ENCODE measurements around the gene TAAR9. TPM values are rescaled to one million over a fixed set of nuclear protein-coding genes. Genes with fewer than 3 reads are reported as not detected.
A peak's percentile ranks its signal among the peaks of the same experiment; 100 is the strongest.
"Not testable (repeated sequence)": the region's sequence is repeated elsewhere in the genome, so short reads cannot be mapped to it uniquely, and the experiment has no call there.

Gene TAAR9
- total RNA-seq, 1 experiment from 2014 or later: not detected

GRCh38 chr6:132526461-132526860 lies 11.6 kb upstream of the TAAR9 start:
- no peaks in the 10 kb centered on the region for H3K27me3 Mint-ChIP-seq (ENCODE audit: insufficient read depth, unreplicated experiment)
- H3K36me3 Mint-ChIP-seq (ENCODE audit: insufficient read depth, unreplicated experiment): no peaks in the 10 kb centered on the region
- no peak for TF ChIP-seq CTCF (IDR thresholded peaks at IDR 0.05; ENCODE audit: insufficient read depth in 1 of 2, low read depth in 1 of 2, low read length in 1 of 2, severe bottlenecking in 1 of 2, unreplicated experiment in 1 of 2)
- intact Hi-C loops (cut with micrococcal nuclease; ENCODE audit: unreplicated experiment): no loop called here
- Histone ChIP-seq H3K27me3 (replicated peaks; ENCODE audit: control insufficient read depth, insufficient read depth, low read length) (no peaks in the 10 kb centered on the region), H3K36me3 (ENCODE audit: control insufficient read depth, insufficient read depth, low read length) (no peaks in the 10 kb centered on the region), H3K9me3 (no peaks in the 10 kb centered on the region), H3K4me3 (ENCODE audit: low read depth, low read length) (no peak overlapping the region), H3K4me1 (no peaks in the 10 kb centered on the region)
- no TSS peak for BruUV-seq (replicated peaks)
- no peak for DNase-seq
- CTCF ChIA-PET: interaction anchor here (0.6 kb wide), 1 partner anchor 189 kb away, joined by 3 read pairs; no protein-coding TSS in a partner anchor
- no peak overlapping the region for H3K4me3 Mint-ChIP-seq (ENCODE audit: unreplicated experiment)
- POLR2A ChIA-PET: no interaction called here
- no peak overlapping the region for H3K27ac Mint-ChIP-seq (ENCODE audit: unreplicated experiment)
- no peaks in the 10 kb centered on the region for H3K4me1 Mint-ChIP-seq (ENCODE audit: low read depth, unreplicated experiment)
- no peaks in the 10 kb centered on the region for H3K9me3 Mint-ChIP-seq (ENCODE audit: unreplicated experiment)

DNA sequence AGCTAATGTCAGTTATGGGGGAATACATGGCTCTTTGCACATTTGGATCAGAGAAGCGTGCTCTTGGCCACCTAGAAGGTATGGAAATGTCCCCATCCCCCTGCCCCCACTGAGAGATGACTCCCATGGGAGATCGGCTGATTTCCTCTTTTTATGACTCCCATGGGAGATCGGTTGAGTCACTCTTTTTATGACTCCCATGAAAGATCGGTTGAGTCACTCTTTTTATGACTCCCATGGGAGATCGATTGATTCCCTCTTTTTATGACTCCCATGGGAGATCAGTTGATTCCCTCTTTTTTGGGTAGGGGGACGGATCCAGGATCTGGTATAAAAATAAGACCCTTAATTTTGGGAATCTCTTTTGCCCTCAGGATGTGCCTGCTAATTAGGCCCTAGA lies 10.3 kb upstream of the TAAR9 start:
- H3K4me3 ChIP-seq (ENCODE audit: low read depth, low read length): no peak overlapping the region
- H3K36me3 Mint-ChIP-seq (ENCODE audit: insufficient read depth, unreplicated experiment): no peaks in the 10 kb centered on the region
- no peaks in the 10 kb centered on the region for H3K27me3 Mint-ChIP-seq (ENCODE audit: insufficient read depth, unreplicated experiment)
- no peak overlapping the region for H3K27ac Mint-ChIP-seq (ENCODE audit: unreplicated experiment)
- intact Hi-C loops (cut with micrococcal nuclease; ENCODE audit: unreplicated experiment): no loop called here
- no peak for DNase-seq
- no peaks in the 10 kb centered on the region for H3K4me1 ChIP-seq
- ChIA-PET POLR2A (no interaction called here), CTCF (no interaction called here)
- no peaks in the 10 kb centered on the region for H3K9me3 Mint-ChIP-seq (ENCODE audit: unreplicated experiment)
- H3K36me3 ChIP-seq (ENCODE audit: control insufficient read depth, insufficient read depth, low read length): no peaks in the 10 kb centered on the region
- no peaks in the 10 kb centered on the region for H3K9me3 ChIP-seq
- no peak for TF ChIP-seq CTCF (IDR thresholded peaks at IDR 0.05; ENCODE audit: insufficient read depth in 1 of 2, low read depth in 1 of 2, low read length in 1 of 2, severe bottlenecking in 1 of 2, unreplicated experiment in 1 of 2)
- no peak overlapping the region for H3K4me3 Mint-ChIP-seq (ENCODE audit: unreplicated experiment)
- no peaks in the 10 kb centered on the region for H3K27me3 ChIP-seq (replicated peaks; ENCODE audit: control insufficient read depth, insufficient read depth, low read length)
- BruUV-seq (replicated peaks): no TSS peak
- no peaks in the 10 kb centered on the region for H3K4me1 Mint-ChIP-seq (ENCODE audit: low read depth, unreplicated experiment)

- H3K9me3 ChIP-seq: no peaks in the 10 kb centered on the region
- H3K36me3 ChIP-seq (ENCODE audit: control insufficient read depth, insufficient read depth, low read length): no peaks in the 10 kb centered on the region
- intact Hi-C loops (cut with micrococcal nuclease; ENCODE audit: unreplicated experiment): loop anchor here (1.0 to 10.0 kb wide), 7 partner anchors 64 to 292 kb away; no protein-coding TSS in a partner anchor
- peak; percentile 57 to 72 for DNase-seq
- Mint-ChIP-seq H3K9me3 (ENCODE audit: unreplicated experiment) (no peaks in the 10 kb centered on the region), H3K4me1 (ENCODE audit: low read depth, unreplicated experiment) (no peaks in the 10 kb centered on the region), H3K27me3 (ENCODE audit: insufficient read depth, unreplicated experiment) (no peaks in the 10 kb centered on the region), H3K36me3 (ENCODE audit: insufficient read depth, unreplicated experiment) (no peaks in the 10 kb centered on the region), H3K4me3 (ENCODE audit: unreplicated experiment) (no peak overlapping the region), H3K27ac (ENCODE audit: unreplicated experiment) (no peak overlapping the region)
- POLR2A ChIA-PET: no interaction called here
- peak overlapping the region; percentile 9; the same call in 1 of the 2 replicates for H3K4me3 ChIP-seq (ENCODE audit: low read depth, low read length)
- H3K27me3 ChIP-seq (replicated peaks; ENCODE audit: control insufficient read depth, insufficient read depth, low read length): no peaks in the 10 kb centered on the region
- CTCF ChIA-PET: interaction anchor here (0.6 to 1.2 kb wide), 8 partner anchors 10 to 237 kb away, joined by 3 to 23 read pairs (median 4); partner anchors contain the start of gene STX7
- H3K4me1 ChIP-seq: no peaks in the 10 kb centered on the region
- no TSS peak for BruUV-seq (replicated peaks)
- peak; percentile 70 to 73 for TF ChIP-seq CTCF (IDR thresholded peaks at IDR 0.05; ENCODE audit: insufficient read depth in 1 of 2, low read depth in 1 of 2, low read length in 1 of 2, severe bottlenecking in 1 of 2, unreplicated experiment in 1 of 2)
Measured at GRCh38 chr6:132530293-132530974, 7.6 kb upstream of the TAAR9 start.

DNA sequence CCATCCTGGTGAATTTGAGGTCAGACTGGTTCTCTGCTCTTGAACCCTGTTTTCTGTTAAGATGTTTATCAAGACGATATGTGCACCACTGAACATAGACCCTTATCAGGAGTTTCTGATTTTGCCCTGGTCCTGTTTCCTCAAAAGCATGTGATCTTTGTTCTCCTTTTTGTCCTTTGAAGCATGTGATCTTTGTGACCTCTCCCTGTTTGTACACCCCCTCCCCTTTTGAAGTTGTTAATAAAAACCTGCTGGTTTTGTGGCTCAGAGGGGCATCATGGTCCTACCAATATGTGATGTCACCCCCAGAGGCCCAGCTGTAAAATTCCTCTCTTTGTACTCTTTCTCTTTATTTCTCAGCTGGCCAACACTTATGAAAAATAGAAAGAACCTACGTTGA lies 3.5 kb upstream of the TAAR9 start:
- H3K36me3 Mint-ChIP-seq (ENCODE audit: insufficient read depth, unreplicated experiment); H3K4me1 ChIP-seq; H3K27me3 ChIP-seq (replicated peaks; ENCODE audit: control insufficient read depth, insufficient read depth, low read length); H3K4me3 Mint-ChIP-seq (ENCODE audit: unreplicated experiment); POLR2A ChIA-PET; DNase-seq; H3K4me3 ChIP-seq (ENCODE audit: low read depth, low read length); H3K9me3 Mint-ChIP-seq (ENCODE audit: unreplicated experiment); CTCF ChIA-PET; H3K36me3 ChIP-seq (ENCODE audit: control insufficient read depth, insufficient read depth, low read length); H3K27ac Mint-ChIP-seq (ENCODE audit: unreplicated experiment); H3K4me1 Mint-ChIP-seq (ENCODE audit: low read depth, unreplicated experiment); H3K9me3 ChIP-seq; H3K27me3 Mint-ChIP-seq (ENCODE audit: insufficient read depth, unreplicated experiment); BruUV-seq (replicated peaks): not testable (repeated sequence)
- intact Hi-C loops (cut with micrococcal nuclease; ENCODE audit: unreplicated experiment): loop anchor here (5.0 to 10.0 kb wide), 3 partner anchors 60 to 288 kb away; no protein-coding TSS in a partner anchor

All from Caco-2 (cell line).